Skin epidermis (tissue), 12 donors: ENCODE measurements around the gene IGFL2.
"Not testable (repeated sequence)": the region's sequence is repeated elsewhere in the genome, so short reads cannot be mapped to it uniquely, and the experiment has no call there.

ENCODE experiments used
- H3K27ac ChIP-seq, 21 experiments: fragments of 200-600 bp; sonication (generic) in 11 of 21; one replicate each; pipeline ENCODE4 v1.5.0; 2020; ENCODE audit warnings: mild to moderate bottlenecking in 3 of 21, inconsistent platforms in 2 of 21, moderate library complexity in 2 of 21
- H3K4me3 ChIP-seq, 7 experiments: fragments of 200-600 bp; sonication (generic) in 2 of 7; one replicate each; pipeline ENCODE4 v1.5.0; 2020; ENCODE audit warnings: inconsistent platforms in 2 of 7, mild to moderate bottlenecking in 2 of 7, moderate library complexity in 1 of 7

Gene IGFL2

GRCh38 chr19:46147791-46148288 is at the start of gene IGFL2:
TSS of gene IGFL2 (plus strand) at chr19:46148238. CDS start at chr19:46148279, 41 bp downstream.
- Histone ChIP-seq H3K27ac (peak within 1 kb of the TSS in 4 of 21 experiments; percentile 3 to 15 (median 6)), H3K4me3 (no peak within 1 kb of the TSS)

GRCh38 chr19:46100344-46100743 is 47.7 kb upstream of the IGFL2 start:
- H3K4me3 ChIP-seq: no peak overlapping the region
- no peak overlapping the region for H3K27ac ChIP-seq

- Histone ChIP-seq H3K27ac (no peak overlapping the region), H3K4me3 (no peak overlapping the region)
These were observed 46.7 kb upstream of the IGFL2 start for GRCh38 chr19:46101293-46101692.

- not testable (repeated sequence) for H3K27ac ChIP-seq
These were observed 45.7 kb upstream of the IGFL2 start for GRCh38 chr19:46102333-46102732.

GRCh38 chr19:46107371-46107770 is 40.7 kb upstream of the IGFL2 start:
- Histone ChIP-seq H3K27ac (peak overlapping the region in 5 of 21 experiments; percentile 17 to 50 (median 42)), H3K4me3 (no peak overlapping the region)

More at GRCh38 chr19:46102333-46102732, 45.7 kb upstream of the IGFL2 start:
- H3K4me3 ChIP-seq: not testable (repeated sequence)

- no peak overlapping the region for H3K4me3 ChIP-seq
These were observed 38.2 kb upstream of the IGFL2 start for GRCh38 chr19:46109876-46110275.

GRCh38 chr19:46111376-46111775 is 36.7 kb upstream of the IGFL2 start:
- peak overlapping the region in 2 of 21 experiments; percentile 33 to 41 for H3K27ac ChIP-seq
- no peak overlapping the region for H3K4me3 ChIP-seq

More at GRCh38 chr19:46109876-46110275, 38.2 kb upstream of the IGFL2 start:
- H3K27ac ChIP-seq: peak overlapping the region in 1 of 21 experiments; percentile 7

- Histone ChIP-seq H3K4me3 (no peak overlapping the region), H3K27ac (peak overlapping the region in 1 of 21 experiments; percentile 33)
These were observed 35.5 kb upstream of the IGFL2 start for GRCh38 chr19:46112527-46112926.

- Histone ChIP-seq H3K4me3 (no peak overlapping the region), H3K27ac (no peak overlapping the region)
These were observed 34.3 kb upstream of the IGFL2 start for GRCh38 chr19:46113726-46114125.

- peak overlapping the region in 13 of 21 experiments; percentile 2 to 77 (median 63) for H3K27ac ChIP-seq
- H3K4me3 ChIP-seq: no peak overlapping the region
These were observed 32.5 kb upstream of the IGFL2 start for GRCh38 chr19:46115396-46116106.

- H3K4me3 ChIP-seq: no peak overlapping the region
- H3K27ac ChIP-seq: peak overlapping the region in 11 of 21 experiments; percentile 2 to 72 (median 63)
These were observed 31.9 kb upstream of the IGFL2 start for GRCh38 chr19:46116121-46116520.

- peak overlapping the region in 9 of 21 experiments; percentile 4 to 68 (median 47) for H3K27ac ChIP-seq
- no peak overlapping the region for H3K4me3 ChIP-seq
These were observed 29.9 kb upstream of the IGFL2 start for GRCh38 chr19:46118136-46118535.

- peak within 1 kb of the TSS in 3 of 7 experiments; percentile 6 to 22 (median 19) for H3K4me3 ChIP-seq
- peak within 1 kb of the TSS in 10 of 21 experiments; percentile 3 to 52 (median 28) for H3K27ac ChIP-seq
These were observed 23.4 kb upstream of the IGFL2 start, which contains the start of gene IGFL3 for GRCh38 chr19:46124638-46125115. TSS of gene IGFL3 (minus strand) at chr19:46124688. CDS start at chr19:46124649, 39 bp downstream.

GRCh38 chr19:46125447-46125846 is 22.6 kb upstream of the IGFL2 start:
- no peak overlapping the region for H3K4me3 ChIP-seq
- H3K27ac ChIP-seq: peak overlapping the region in 6 of 21 experiments; percentile 8 to 38 (median 23)

GRCh38 chr19:46126086-46126580 is 21.9 kb upstream of the IGFL2 start:
- H3K27ac ChIP-seq: peak overlapping the region in 4 of 21 experiments; percentile 3 to 51 (median 32)
- no peak overlapping the region for H3K4me3 ChIP-seq

- peak overlapping the region in 1 of 7 experiments; percentile 25 for H3K4me3 ChIP-seq
- H3K27ac ChIP-seq: peak overlapping the region in 9 of 21 experiments; percentile 72 to 93 (median 86)
These were observed 16.4 kb upstream of the IGFL2 start for GRCh38 chr19:46131485-46132143.

GRCh38 chr19:46132508-46133100 is 15.4 kb upstream of the IGFL2 start:
- Histone ChIP-seq H3K4me3 (peak overlapping the region in 2 of 7 experiments; percentile 5 to 25), H3K27ac (peak overlapping the region; percentile 26 to 93 (median 81))

GRCh38 chr19:46133101-46133627 is 14.9 kb upstream of the IGFL2 start:
- peak overlapping the region; percentile 26 to 93 (median 81) for H3K27ac ChIP-seq
- peak overlapping the region in 2 of 7 experiments; percentile 5 to 25 for H3K4me3 ChIP-seq

- peak overlapping the region in 20 of 21 experiments; percentile 36 to 93 (median 81) for H3K27ac ChIP-seq
- H3K4me3 ChIP-seq: no peak overlapping the region
These were observed 14.2 kb upstream of the IGFL2 start for GRCh38 chr19:46133777-46134241.
